ENCODE measurements around the gene TNKS2. TPM values are rescaled to one million over a fixed set of nuclear protein-coding genes. Genes with fewer than 3 reads are reported as not detected.
A peak's percentile ranks its signal among the peaks of the same experiment; 100 is the strongest.
"Not testable (repeated sequence)": the region's sequence is repeated elsewhere in the genome, so short reads cannot be mapped to it uniquely, and the experiment has no call there.

Gene TNKS2
- total RNA-seq = 10 to 100 TPM; 27.8 to 47.0 (median 31.3) TPM

DNA sequence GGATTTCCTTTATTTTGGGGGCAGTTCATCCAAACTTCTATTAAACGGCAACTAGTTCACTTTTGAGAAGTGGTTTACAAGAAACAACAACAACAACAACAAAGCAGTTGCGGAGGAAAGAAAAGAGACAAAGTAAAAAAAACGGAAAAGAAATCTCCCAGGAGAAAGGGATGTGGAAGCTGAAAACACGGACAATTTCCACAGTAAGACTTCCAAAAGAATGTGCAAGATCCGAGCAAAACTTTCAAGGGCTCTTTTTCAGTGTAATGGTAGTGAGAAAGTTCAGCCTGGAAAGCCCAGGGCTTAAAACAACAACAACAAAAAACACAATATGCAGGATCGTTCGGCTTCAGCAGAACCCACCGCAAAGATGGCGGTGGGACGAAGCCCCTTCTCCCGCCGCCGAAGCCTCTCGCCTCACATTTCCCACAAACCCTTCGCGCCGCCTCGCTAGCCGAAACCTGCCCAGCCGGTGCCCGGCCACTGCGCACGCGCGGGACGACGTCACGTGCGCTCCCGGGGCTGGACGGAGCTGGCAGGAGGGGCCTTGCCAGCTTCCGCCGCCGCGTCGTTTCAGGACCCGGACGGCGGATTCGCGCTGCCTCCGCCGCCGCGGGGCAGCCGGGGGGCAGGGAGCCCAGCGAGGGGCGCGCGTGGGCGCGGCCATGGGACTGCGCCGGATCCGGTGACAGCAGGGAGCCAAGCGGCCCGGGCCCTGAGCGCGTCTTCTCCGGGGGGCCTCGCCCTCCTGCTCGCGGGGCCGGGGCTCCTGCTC is at the start of gene TNKS2:
TNKS2 (plus strand) TSS at position 553 of the 775 bp plus-strand sequence. CDS start 265 bp downstream, outside the sequence.
- peak; percentile 93 to 97 (median 95) for DNase-seq
- peak within 1 kb of the TSS; percentile 94 to 98 (median 98) for H3K27ac ChIP-seq
- no peaks in the 10 kb centered on the region for H3K27me3 ChIP-seq
- no peaks in the 10 kb centered on the region for H3K36me3 ChIP-seq
- TF ChIP-seq, protein P1, sequence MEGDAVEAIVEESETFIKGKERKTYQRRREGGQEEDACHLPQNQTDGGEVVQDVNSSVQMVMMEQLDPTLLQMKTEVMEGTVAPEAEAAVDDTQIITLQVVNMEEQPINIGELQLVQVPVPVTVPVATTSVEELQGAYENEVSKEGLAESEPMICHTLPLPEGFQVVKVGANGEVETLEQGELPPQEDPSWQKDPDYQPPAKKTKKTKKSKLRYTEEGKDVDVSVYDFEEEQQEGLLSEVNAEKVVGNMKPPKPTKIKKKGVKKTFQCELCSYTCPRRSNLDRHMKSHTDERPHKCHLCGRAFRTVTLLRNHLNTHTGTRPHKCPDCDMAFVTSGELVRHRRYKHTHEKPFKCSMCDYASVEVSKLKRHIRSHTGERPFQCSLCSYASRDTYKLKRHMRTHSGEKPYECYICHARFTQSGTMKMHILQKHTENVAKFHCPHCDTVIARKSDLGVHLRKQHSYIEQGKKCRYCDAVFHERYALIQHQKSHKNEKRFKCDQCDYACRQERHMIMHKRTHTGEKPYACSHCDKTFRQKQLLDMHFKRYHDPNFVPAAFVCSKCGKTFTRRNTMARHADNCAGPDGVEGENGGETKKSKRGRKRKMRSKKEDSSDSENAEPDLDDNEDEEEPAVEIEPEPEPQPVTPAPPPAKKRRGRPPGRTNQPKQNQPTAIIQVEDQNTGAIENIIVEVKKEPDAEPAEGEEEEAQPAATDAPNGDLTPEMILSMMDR (IDR thresholded peaks at IDR 0.05) = no peak
- peak; percentile 86 to 87 for TF ChIP-seq POLR2A (IDR thresholded peaks at IDR 0.05)
- peaks cover 0 to 39% (median 12%) of the 10 kb centered on the region in 4 donors for H3K4me1 ChIP-seq
- no peaks in the 10 kb centered on the region for H3K9me3 ChIP-seq
- peak within 1 kb of the TSS; percentile 69 to 97 (median 86) for H3K4me3 ChIP-seq

DNA sequence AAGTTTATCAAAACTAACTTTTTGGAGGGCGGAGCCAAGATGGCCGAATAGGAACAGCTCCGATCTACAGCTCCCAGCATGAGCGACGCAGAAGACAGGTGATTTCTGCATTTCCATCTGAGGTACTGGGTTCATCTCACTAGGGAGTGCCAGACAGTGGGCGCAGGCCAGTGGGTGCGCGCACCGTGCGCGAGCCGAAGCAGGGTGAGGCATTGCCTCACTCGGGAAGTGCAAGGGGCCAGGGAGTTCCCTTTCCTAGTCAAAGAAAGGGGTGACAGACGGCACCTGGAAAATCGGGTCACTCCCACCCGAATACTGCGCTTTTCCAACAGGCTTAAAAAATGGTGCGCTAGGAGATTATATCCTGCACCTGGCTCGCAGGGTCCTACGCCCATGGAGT is 48.6 kb upstream of the TNKS2 start:
- not testable (repeated sequence) for H3K9me3 ChIP-seq, DNase-seq, H3K4me3 ChIP-seq

DNA sequence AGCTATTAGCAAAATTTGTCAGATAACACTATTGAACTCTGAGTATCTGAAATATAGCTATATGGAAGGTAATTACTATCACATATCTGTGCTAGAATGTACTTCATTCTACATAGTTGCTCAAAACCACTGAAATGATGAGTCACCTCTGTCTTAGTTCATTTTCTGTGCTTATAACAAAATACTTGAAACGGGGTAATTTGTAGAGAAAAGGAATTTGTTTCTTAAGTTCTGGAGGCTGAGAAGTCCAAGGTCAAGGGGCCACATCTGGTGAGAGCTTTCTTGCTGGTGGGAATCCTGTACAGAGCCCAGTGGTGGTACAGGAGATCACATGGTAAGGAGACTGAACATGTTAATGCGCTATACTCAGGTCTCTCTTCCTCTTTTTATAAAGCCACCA is 41.9 kb upstream of the TNKS2 start:
- no peaks in the 10 kb centered on the region for H3K36me3 ChIP-seq
- no peaks in the 10 kb centered on the region for H3K9me3 ChIP-seq
- no peak for TF ChIP-seq POLR2A (IDR thresholded peaks at IDR 0.05)
- TF ChIP-seq, protein P1 (IDR thresholded peaks at IDR 0.05) = no peak
- H3K4me3 ChIP-seq = no peak overlapping the region
- no peaks in the 10 kb centered on the region for H3K27me3 ChIP-seq
- no peak overlapping the region for H3K27ac ChIP-seq
- no peaks in the 10 kb centered on the region for H3K4me1 ChIP-seq
- DNase-seq = no peak

More for the DNA sequence above, 48.6 kb upstream of the TNKS2 start:
- H3K4me1 ChIP-seq, H3K27ac ChIP-seq, H3K36me3 ChIP-seq, H3K27me3 ChIP-seq: not testable (repeated sequence)

DNA sequence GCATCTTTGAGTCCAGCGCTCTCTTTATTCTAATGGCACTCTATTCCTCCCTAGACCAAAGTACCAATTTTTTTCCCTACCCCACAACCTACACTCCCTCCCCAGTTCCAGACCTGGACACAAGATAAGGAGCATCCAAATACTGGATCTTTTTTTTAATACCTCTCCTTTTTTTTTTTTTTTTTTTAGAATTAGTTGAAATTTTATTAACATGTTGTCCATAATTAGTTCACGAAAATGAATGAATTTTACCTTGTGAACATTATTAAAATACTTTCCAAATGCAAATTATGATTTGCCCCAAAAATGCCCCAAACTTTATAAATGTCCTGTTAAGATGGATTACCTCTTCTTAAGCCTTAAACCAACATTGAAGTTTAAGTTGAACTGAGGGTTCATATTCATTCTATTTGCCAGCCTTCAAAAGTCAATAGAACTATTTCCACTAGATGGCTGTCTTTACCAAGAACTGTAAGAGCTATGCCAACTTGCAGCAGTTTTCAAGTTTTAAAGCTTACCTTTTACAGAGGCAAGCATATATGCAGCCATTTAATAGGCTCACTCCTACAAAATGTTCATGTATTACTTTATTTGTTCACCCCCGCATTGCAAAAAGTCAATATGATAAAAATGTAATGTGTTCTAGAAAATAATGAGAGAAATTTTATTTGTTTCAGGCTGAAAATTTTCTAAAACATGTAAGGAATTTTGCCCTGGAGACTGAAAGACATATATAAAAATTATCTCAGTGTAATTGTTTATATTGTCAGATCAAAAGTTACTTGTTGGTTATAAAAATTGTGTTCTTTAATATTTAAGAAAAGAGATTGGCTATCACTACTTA is 39.7 kb upstream of the TNKS2 start:
- Histone ChIP-seq H3K4me3 (no peak overlapping the region), H3K27ac (no peak overlapping the region), H3K4me1 (no peaks in the 10 kb centered on the region), H3K36me3 (no peaks in the 10 kb centered on the region), H3K27me3 (no peaks in the 10 kb centered on the region), H3K9me3 (no peaks in the 10 kb centered on the region)
- no peak for DNase-seq
- TF ChIP-seq, protein P1 (IDR thresholded peaks at IDR 0.05) = peak in 5 of 6 experiments; percentile 38 to 71 (median 63)
- no peak for TF ChIP-seq POLR2A (IDR thresholded peaks at IDR 0.05)

DNA sequence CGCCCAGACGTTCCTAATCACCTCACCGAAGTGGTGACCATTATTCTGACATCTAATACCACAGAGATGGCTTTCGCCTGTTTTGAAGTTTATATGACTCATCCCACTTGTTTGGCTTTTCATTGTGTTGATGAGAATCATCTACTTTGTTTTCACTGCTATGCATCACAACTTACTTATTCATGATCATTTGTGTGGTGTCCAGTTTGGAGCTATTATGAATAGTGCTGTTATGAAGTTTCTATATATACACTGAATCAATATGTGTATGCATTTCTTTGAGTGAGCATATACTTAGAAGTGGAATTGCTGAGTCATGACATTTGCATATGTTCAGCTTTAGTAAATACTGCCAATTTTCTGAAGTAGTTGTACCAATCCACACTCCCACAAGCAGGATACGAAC is 38.6 kb upstream of the TNKS2 start:
- H3K4me3 ChIP-seq = no peak overlapping the region
- no peaks in the 10 kb centered on the region for H3K9me3 ChIP-seq
- H3K27ac ChIP-seq = no peak overlapping the region
- TF ChIP-seq, protein P1 (IDR thresholded peaks at IDR 0.05) = no peak
- no peak for TF ChIP-seq POLR2A (IDR thresholded peaks at IDR 0.05)
- no peak for DNase-seq
- no peaks in the 10 kb centered on the region for H3K36me3 ChIP-seq
- no peaks in the 10 kb centered on the region for H3K27me3 ChIP-seq
- H3K4me1 ChIP-seq = no peaks in the 10 kb centered on the region

DNA sequence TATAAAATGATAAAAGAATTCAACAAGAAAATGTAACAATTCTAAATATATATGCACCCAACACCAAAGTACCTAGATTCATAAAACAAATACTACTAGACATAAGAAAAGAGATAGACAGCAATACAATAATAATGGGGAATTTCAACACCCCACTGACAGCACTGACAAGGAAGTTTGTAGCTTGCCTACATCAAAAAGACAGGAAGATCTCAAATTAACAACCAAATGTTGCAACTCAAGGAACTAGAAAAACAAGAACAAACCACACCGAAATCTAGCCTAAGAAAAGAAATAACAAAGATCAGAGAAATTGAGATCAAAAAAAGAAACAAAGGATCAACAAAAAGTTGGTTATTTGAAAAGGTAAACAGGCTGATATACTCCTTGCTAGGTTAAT is 36.5 kb upstream of the TNKS2 start:
- no peak for TF ChIP-seq POLR2A (IDR thresholded peaks at IDR 0.05)
- TF ChIP-seq, protein P1 (IDR thresholded peaks at IDR 0.05) = no peak
- H3K36me3 ChIP-seq = no peaks in the 10 kb centered on the region
- no peaks in the 10 kb centered on the region for H3K27me3 ChIP-seq
- H3K9me3 ChIP-seq = no peaks in the 10 kb centered on the region
- DNase-seq = no peak
- H3K4me1 ChIP-seq = no peaks in the 10 kb centered on the region
- no peak overlapping the region for H3K4me3 ChIP-seq
- H3K27ac ChIP-seq = no peak overlapping the region

Measured in Peyer's patch (tissue), 4 donors.